HL-60 (cell line): Measurements from ENCODE around the gene AFAP1.

ENCODE experiments used
- GABPA ChIP-seq: IDR thresholded peaks from 2 replicates; pipeline ENCODE4 v1.6.1; 2012; ENCODE audit warnings: low read depth
- POLR2AphosphoS5 ChIP-seq: IDR thresholded peaks from 2 replicates; pipeline ENCODE4 v1.6.1; 2012; ENCODE audit warnings: low read depth
- REST ChIP-seq: IDR thresholded peaks from 2 replicates; pipeline ENCODE4 v1.6.1; 2012; ENCODE audit warnings: low read depth; ENCODE audit not compliant: insufficient replicate concordance
- SPI1 ChIP-seq: IDR thresholded peaks from 2 replicates; pipeline ENCODE4 v1.6.1; 2012; ENCODE audit warnings: low read depth, mild to moderate bottlenecking, borderline replicate concordance
- TF ChIP-seq, protein P1 (sequence below): IDR thresholded peaks from one replicate; pipeline ENCODE4 v1.5.1; 2011; ENCODE audit warnings: low read length, control low read depth, inconsistent platforms; ENCODE audit not compliant: insufficient read depth

DNA sequence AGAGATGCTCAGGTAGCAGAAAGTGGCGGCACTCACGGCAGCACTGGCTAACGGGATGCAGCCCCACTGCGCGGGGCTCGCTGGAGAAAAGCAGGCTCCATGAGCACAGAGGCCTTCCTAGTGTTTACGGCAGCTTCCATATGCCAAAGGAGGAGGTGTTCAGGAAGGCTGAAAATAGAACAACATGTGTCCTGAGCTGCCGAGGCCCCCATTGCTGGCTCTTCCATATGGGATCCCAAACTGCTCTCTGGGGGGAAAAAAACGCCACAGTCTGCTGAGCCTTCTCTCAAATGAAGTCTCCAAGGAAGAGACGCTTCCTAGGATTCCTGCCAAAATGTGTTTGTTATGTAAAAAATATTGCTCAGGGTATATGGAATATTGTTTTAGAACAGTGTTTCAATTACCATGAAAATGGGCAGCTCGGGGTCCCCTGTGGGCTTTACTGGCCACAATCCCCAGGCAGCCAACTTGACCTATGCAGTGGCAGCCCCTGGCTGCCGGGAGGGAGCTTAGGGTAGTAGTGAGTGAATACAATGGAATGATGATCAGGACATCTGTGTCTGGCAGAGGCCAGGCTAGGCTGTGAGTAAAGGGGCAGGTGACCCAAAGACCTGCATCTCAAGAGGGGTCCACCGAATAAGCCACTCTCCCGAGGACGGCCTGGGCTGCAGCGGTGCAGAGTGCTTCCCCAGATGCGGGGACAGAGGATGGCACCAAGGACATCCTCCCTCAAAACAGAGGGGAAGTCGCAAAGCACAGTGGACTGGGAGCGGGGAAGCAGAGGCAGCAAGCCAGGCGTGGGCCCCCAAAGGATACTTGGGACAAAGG, 170.1 kb downstream of the AFAP1 start:
- TF ChIP-seq, protein P1, sequence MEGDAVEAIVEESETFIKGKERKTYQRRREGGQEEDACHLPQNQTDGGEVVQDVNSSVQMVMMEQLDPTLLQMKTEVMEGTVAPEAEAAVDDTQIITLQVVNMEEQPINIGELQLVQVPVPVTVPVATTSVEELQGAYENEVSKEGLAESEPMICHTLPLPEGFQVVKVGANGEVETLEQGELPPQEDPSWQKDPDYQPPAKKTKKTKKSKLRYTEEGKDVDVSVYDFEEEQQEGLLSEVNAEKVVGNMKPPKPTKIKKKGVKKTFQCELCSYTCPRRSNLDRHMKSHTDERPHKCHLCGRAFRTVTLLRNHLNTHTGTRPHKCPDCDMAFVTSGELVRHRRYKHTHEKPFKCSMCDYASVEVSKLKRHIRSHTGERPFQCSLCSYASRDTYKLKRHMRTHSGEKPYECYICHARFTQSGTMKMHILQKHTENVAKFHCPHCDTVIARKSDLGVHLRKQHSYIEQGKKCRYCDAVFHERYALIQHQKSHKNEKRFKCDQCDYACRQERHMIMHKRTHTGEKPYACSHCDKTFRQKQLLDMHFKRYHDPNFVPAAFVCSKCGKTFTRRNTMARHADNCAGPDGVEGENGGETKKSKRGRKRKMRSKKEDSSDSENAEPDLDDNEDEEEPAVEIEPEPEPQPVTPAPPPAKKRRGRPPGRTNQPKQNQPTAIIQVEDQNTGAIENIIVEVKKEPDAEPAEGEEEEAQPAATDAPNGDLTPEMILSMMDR = no peak
- TF ChIP-seq POLR2AphosphoS5 = no peak
- no peak for TF ChIP-seq GABPA
- TF ChIP-seq REST = no peak
- no peak for TF ChIP-seq SPI1
